Natural killer cell (primary cell): ENCODE measurements around the gene STARD13. TPM values are rescaled to one million over a fixed set of nuclear protein-coding genes. Genes with fewer than 3 reads are reported as not detected.

Experiments used
- ATAC-seq, 3 donors: fragments of 150-1000 bp in 2 of 3; fragments of 200-7000 bp in 1 of 3; cut with Tn5 transposase; 1 replicate in 1 of 3; 2 replicates in 2 of 3; pipeline ENCODE4 v1.10.0; 2021; ENCODE audit warnings: mild to moderate bottlenecking in 2 of 3, moderate library complexity in 2 of 3
- DNase-seq, 2 donors: peaks; one replicate each; pipeline versions ENCODE4 v3.0.0 to v3.0.0-alpha.2; 2013 to 2021; ENCODE audit warnings: mixed read lengths in 1 of 2
- H3K27ac ChIP-seq: one replicate; pipeline ENCODE4 v1.5.1; 2013; ENCODE audit warnings: mild to moderate bottlenecking, low read length
- H3K27me3 ChIP-seq: one replicate; pipeline ENCODE4 v1.6.1; 2013; ENCODE audit warnings: low read length; ENCODE audit not compliant: control insufficient read depth, insufficient read depth
- H3K36me3 ChIP-seq: one replicate; pipeline ENCODE4 v1.6.1; 2013; ENCODE audit warnings: low read length; ENCODE audit not compliant: control insufficient read depth, insufficient read depth
- H3K4me1 ChIP-seq: one replicate; pipeline ENCODE4 v1.6.1; 2013; ENCODE audit warnings: low read length; ENCODE audit not compliant: control insufficient read depth, insufficient read depth
- H3K4me3 ChIP-seq: one replicate; pipeline ENCODE4 v1.5.1; 2013; ENCODE audit warnings: low read length
- H3K9me3 ChIP-seq: one replicate; pipeline ENCODE4 v1.6.1; 2013; ENCODE audit warnings: low read length; ENCODE audit not compliant: control insufficient read depth, insufficient read depth
- H3K27ac Mint-ChIP-seq, 2 donors: one replicate each; pipeline ENCODE4 v1.8.0; 2022; ENCODE audit warnings: mild to moderate bottlenecking in 2 of 2, mixed read lengths in 2 of 2, moderate library complexity in 1 of 2
- H3K27me3 Mint-ChIP-seq, 2 donors: one replicate each; pipeline ENCODE4 v1.8.0; 2022; ENCODE audit warnings: low read depth in 2 of 2, mixed read lengths in 2 of 2
- H3K36me3 Mint-ChIP-seq: one replicate; pipeline ENCODE4 v1.8.0; 2022; ENCODE audit warnings: mixed read lengths
- H3K4me1 Mint-ChIP-seq, 2 donors: one replicate each; pipeline ENCODE4 v1.8.0; 2022; ENCODE audit warnings: mixed read lengths in 2 of 2
- H3K4me3 Mint-ChIP-seq: one replicate; pipeline ENCODE4 v1.8.0; 2022; ENCODE audit warnings: mild to moderate bottlenecking, moderate library complexity, mixed read lengths
- H3K9me3 Mint-ChIP-seq, 2 donors: one replicate each; pipeline ENCODE4 v1.8.0; 2022; ENCODE audit warnings: mixed read lengths in 2 of 2
- WGBS: methylation state at CpG from one replicate; pipeline ENCODE4 v1.1.7; 2013; ENCODE audit warnings: missing lambda C conversion rate; ENCODE audit not compliant: insufficient coverage; 5-methylcytosine and 5-hydroxymethylcytosine counted together
- intact Hi-C: fragments of 100-400 bp; cut with micrococcal nuclease; formaldehyde crosslinking; loops from one replicate; pipeline ENCODE4 v1.14.2; 2022
- total RNA-seq, 4 donors: library from RNA; stranded (reverse); fragments of 120-200 nt in 1 of 4; gene quantifications; one replicate each; pipeline versions ENCODE4 v1.2.3 to v1.2.4, GENCODE V29; 2013 to 2022
- TF ChIP-seq, protein P1 (sequence below): fragments of 200-600 bp; IDR thresholded peaks from one replicate; pipeline ENCODE4 v1.8.0; 2022; ENCODE audit warnings: antibody characterized with exemption

Gene STARD13
- total RNA-seq, 3 donors from 2014 or later (not counting 1 experiment from before 2014, with no cell fraction given) = not detected

DNA sequence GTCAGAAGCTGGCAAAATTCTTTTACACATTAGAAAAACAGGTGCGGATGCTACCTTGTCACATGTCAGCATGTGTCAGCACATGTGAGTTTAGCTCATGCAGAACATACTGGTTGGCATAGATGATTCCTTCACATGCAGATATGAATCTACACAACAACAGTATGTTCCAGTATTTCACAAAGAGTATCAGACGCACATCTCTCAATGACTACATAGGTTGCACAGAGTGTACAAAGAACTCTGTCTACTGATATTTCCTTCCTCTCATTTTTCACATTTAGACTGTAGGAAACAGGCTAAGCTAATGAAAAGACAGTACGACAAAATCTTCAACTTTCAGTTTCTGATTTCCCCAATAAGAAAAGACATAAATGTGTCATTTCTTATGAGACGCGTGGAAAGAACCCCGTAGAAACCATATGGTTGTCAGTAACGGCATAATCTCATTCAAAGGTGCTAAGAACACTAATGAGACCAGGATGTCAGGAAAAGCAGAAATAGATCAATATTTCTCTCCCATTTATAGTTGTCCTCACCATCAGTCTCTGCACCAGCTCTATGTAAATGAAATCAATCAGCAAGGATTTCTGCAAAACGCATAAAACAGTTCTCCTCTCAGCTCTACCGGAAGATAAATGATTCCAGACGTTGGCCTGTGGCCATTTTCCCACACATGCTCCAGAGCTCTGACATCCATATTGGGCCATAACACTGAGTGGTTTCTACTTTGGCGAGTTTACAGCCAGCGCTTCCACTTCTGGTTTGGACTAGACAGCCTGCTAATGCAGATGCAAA lies 81.2 kb downstream of the STARD13 start:
- Histone ChIP-seq H3K36me3 (no peaks in the 10 kb centered on the region), H3K4me1 (no peaks in the 10 kb centered on the region), H3K27ac (no peak overlapping the region), H3K9me3 (no peaks in the 10 kb centered on the region), H3K27me3 (no peaks in the 10 kb centered on the region), H3K4me3 (no peak overlapping the region)
- TF ChIP-seq, protein P1, sequence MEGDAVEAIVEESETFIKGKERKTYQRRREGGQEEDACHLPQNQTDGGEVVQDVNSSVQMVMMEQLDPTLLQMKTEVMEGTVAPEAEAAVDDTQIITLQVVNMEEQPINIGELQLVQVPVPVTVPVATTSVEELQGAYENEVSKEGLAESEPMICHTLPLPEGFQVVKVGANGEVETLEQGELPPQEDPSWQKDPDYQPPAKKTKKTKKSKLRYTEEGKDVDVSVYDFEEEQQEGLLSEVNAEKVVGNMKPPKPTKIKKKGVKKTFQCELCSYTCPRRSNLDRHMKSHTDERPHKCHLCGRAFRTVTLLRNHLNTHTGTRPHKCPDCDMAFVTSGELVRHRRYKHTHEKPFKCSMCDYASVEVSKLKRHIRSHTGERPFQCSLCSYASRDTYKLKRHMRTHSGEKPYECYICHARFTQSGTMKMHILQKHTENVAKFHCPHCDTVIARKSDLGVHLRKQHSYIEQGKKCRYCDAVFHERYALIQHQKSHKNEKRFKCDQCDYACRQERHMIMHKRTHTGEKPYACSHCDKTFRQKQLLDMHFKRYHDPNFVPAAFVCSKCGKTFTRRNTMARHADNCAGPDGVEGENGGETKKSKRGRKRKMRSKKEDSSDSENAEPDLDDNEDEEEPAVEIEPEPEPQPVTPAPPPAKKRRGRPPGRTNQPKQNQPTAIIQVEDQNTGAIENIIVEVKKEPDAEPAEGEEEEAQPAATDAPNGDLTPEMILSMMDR = no peak
- DNase-seq (no peak), ATAC-seq (no peak)
- intact Hi-C loops = no loop called here
- Mint-ChIP-seq H3K4me1 (peaks cover 0 to 15% of the 10 kb centered on the region in 2 donors), H3K9me3 (peaks cover 0 to 4% of the 10 kb centered on the region in 2 donors), H3K27me3 (peaks cover 0 to 5% of the 10 kb centered on the region in 2 donors), H3K4me3 (no peak overlapping the region), H3K36me3 (no peaks in the 10 kb centered on the region), H3K27ac (no peak overlapping the region)
- 59% methylated on average over 12 of the region's 12 CpGs for WGBS

DNA sequence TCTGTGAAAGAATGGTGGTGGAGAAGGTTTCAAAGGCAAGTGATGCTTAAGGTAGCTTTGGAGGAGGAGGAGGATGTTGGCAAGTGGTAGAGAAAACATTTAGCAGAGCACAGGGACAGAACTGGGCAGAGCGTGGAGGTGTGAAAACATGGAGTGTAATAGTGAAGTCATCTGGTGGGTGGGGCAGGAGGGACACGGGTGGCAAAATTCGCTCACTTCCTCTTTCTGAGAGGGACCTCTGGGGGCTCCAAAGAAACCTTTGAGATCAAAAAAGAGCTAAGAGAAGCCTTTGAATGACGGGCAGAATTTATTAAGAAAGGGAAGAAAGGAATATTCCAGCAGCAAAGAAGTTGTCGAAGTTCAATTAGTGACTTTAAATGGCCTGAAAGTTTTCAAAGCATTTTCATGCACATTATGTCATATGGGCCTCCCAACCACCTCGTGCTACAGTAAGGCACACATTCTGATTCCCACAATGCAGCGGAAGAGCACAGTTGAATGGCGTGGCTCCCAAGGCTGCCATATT lies 82.8 kb downstream of the STARD13 start:
- Histone ChIP-seq H3K36me3 (no peaks in the 10 kb centered on the region), H3K9me3 (no peaks in the 10 kb centered on the region), H3K27me3 (no peaks in the 10 kb centered on the region), H3K4me3 (no peak overlapping the region), H3K4me1 (no peaks in the 10 kb centered on the region), H3K27ac (no peak overlapping the region)
- H3K27me3 Mint-ChIP-seq = no peaks in the 10 kb centered on the region
- no peak overlapping the region for H3K27ac Mint-ChIP-seq
- H3K4me3 Mint-ChIP-seq = no peak overlapping the region
- intact Hi-C loops = no loop called here
- DNase-seq = no peak
- H3K9me3 Mint-ChIP-seq = peaks cover 0 to 4% of the 10 kb centered on the region in 2 donors
- TF ChIP-seq, protein P1 = no peak
- ATAC-seq = no peak
- H3K36me3 Mint-ChIP-seq = no peaks in the 10 kb centered on the region
- H3K4me1 Mint-ChIP-seq = peaks cover 0 to 15% of the 10 kb centered on the region in 2 donors
- WGBS = 75% methylated on average over 8 of the region's 8 CpGs

DNA sequence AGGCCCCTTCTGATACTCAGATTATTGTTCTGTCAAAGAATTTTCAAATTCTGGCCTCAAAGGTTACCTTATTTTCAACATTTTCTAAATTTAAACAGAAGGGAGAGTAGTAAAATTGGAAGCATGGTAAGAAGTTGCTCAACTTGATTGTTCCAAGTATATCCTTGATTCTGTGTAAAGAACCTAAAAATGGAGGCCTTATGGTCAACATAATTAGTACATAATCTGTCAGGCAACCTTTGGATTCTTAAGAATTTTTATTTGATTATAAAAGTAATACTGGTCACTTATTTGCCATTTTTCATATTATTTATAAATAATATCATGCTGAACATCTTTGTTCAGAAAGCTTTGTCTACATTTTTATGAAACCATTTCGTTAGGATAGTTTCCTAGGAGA lies 83.9 kb downstream of the STARD13 start:
- no peak overlapping the region for H3K4me3 Mint-ChIP-seq
- H3K36me3 Mint-ChIP-seq = no peaks in the 10 kb centered on the region
- no peak for ATAC-seq
- no peaks in the 10 kb centered on the region for H3K36me3 ChIP-seq
- H3K9me3 ChIP-seq = no peaks in the 10 kb centered on the region
- TF ChIP-seq, protein P1 = no peak
- WGBS = 83% methylated on average over 1 of the region's 1 CpG
- intact Hi-C loops = no loop called here
- DNase-seq = no peak
- H3K27ac Mint-ChIP-seq = no peak overlapping the region
- H3K27ac ChIP-seq = no peak overlapping the region
- H3K9me3 Mint-ChIP-seq = peaks cover 0 to 4% of the 10 kb centered on the region in 2 donors
- no peaks in the 10 kb centered on the region for H3K4me1 ChIP-seq
- no peaks in the 10 kb centered on the region for H3K27me3 ChIP-seq
- H3K4me1 Mint-ChIP-seq = peaks cover 0 to 11% of the 10 kb centered on the region in 2 donors
- H3K4me3 ChIP-seq = no peak overlapping the region
- H3K27me3 Mint-ChIP-seq = no peaks in the 10 kb centered on the region
